Panc1 (cell line): Measurements from ENCODE around the gene MYO1B.

Experiments
- POLR2AphosphoS5 ChIP-seq: IDR thresholded peaks from 2 replicates; pipeline ENCODE4 v1.6.1; 2012; ENCODE audit warnings: mild to moderate bottlenecking, low read depth, low read length, moderate library complexity
- SIN3A ChIP-seq: IDR thresholded peaks from 2 replicates; pipeline ENCODE4 v1.6.1; 2012; ENCODE audit warnings: low read depth, mild to moderate bottlenecking, low read length, moderate library complexity, borderline replicate concordance; ENCODE audit not compliant: insufficient read depth
- TCF7L2 ChIP-seq: IDR thresholded peaks from 2 replicates; pipeline ENCODE4 v1.6.1; 2011; ENCODE audit warnings: mild to moderate bottlenecking, low read depth, low read length, inconsistent platforms
- TF ChIP-seq, protein P1 (sequence below): fragments of 450-650 bp; IDR thresholded peaks from 2 replicates; pipeline ENCODE4 v1.5.1; 2017; ENCODE audit warnings: mild to moderate bottlenecking
- TF ChIP-seq, protein P2 (sequence below), 2 experiments: IDR thresholded peaks; 2 replicates each; pipeline ENCODE4 v1.6.1; 2011 to 2012; ENCODE audit warnings: low read depth in 2 of 2, control low read depth in 1 of 2, low read length in 1 of 2, mild to moderate bottlenecking in 1 of 2, moderate library complexity in 1 of 2; ENCODE audit not compliant: insufficient read depth in 1 of 2

DNA sequence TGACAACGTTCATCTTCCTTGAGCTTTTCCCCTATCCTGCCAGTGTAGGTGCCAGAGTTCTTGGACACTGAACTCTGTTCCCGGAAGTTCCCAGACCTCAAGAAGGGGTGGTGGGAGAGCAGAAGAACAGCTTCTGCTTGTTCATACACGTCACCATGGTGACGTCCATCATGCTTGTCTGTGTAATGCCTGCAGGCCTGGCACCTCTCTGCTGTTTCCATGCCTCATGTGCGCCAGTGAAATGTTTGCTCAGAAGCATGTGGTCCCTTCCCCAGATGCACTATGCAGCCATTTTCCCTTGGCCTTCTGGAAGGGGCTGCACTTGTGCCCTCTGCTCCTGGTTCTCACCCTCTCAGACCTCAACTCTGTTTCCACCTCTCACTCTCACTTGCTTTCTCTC is 221.9 kb downstream of the MYO1B start:
- TF ChIP-seq, protein P1, sequence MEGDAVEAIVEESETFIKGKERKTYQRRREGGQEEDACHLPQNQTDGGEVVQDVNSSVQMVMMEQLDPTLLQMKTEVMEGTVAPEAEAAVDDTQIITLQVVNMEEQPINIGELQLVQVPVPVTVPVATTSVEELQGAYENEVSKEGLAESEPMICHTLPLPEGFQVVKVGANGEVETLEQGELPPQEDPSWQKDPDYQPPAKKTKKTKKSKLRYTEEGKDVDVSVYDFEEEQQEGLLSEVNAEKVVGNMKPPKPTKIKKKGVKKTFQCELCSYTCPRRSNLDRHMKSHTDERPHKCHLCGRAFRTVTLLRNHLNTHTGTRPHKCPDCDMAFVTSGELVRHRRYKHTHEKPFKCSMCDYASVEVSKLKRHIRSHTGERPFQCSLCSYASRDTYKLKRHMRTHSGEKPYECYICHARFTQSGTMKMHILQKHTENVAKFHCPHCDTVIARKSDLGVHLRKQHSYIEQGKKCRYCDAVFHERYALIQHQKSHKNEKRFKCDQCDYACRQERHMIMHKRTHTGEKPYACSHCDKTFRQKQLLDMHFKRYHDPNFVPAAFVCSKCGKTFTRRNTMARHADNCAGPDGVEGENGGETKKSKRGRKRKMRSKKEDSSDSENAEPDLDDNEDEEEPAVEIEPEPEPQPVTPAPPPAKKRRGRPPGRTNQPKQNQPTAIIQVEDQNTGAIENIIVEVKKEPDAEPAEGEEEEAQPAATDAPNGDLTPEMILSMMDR = no peak
- TF ChIP-seq, protein P2, sequence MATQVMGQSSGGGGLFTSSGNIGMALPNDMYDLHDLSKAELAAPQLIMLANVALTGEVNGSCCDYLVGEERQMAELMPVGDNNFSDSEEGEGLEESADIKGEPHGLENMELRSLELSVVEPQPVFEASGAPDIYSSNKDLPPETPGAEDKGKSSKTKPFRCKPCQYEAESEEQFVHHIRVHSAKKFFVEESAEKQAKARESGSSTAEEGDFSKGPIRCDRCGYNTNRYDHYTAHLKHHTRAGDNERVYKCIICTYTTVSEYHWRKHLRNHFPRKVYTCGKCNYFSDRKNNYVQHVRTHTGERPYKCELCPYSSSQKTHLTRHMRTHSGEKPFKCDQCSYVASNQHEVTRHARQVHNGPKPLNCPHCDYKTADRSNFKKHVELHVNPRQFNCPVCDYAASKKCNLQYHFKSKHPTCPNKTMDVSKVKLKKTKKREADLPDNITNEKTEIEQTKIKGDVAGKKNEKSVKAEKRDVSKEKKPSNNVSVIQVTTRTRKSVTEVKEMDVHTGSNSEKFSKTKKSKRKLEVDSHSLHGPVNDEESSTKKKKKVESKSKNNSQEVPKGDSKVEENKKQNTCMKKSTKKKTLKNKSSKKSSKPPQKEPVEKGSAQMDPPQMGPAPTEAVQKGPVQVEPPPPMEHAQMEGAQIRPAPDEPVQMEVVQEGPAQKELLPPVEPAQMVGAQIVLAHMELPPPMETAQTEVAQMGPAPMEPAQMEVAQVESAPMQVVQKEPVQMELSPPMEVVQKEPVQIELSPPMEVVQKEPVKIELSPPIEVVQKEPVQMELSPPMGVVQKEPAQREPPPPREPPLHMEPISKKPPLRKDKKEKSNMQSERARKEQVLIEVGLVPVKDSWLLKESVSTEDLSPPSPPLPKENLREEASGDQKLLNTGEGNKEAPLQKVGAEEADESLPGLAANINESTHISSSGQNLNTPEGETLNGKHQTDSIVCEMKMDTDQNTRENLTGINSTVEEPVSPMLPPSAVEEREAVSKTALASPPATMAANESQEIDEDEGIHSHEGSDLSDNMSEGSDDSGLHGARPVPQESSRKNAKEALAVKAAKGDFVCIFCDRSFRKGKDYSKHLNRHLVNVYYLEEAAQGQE (IDR thresholded peaks at IDR 0.05; ENCODE audit: insufficient read depth in 1 of 2, low read depth in 2 of 2, low read length in 1 of 2) = no peak
- no peak for TF ChIP-seq TCF7L2
- TF ChIP-seq POLR2AphosphoS5 = no peak
- no peak for TF ChIP-seq SIN3A
